UCSD-AML1 (cell line): ENCODE data around the gene SLIT1.

Experiments
- DNase-seq: peaks from one replicate; lab custom pipeline; 2025; ENCODE audit not compliant: unreplicated experiment; lab: John Stamatoyannopoulos, UW

The SLIT1 gene

GRCh38 chr10:97185326-97186058, at the start of gene SLIT1:
Gene SLIT1, minus strand, starts transcription at chr10:97185959. Its CDS starts 285 bp downstream, at chr10:97185674.
- no peak for DNase-seq

- no peak for DNase-seq
These were observed 49.6 kb upstream of the SLIT1 start for GRCh38 chr10:97235353-97235752.

GRCh38 chr10:97234400-97234799, 48.6 kb upstream of the SLIT1 start:
- DNase-seq = no peak

- DNase-seq = no peak
These were observed 44.4 kb upstream of the SLIT1 start for GRCh38 chr10:97230146-97230545.

- DNase-seq = no peak
These were observed 43.7 kb upstream of the SLIT1 start for GRCh38 chr10:97229322-97230015.

GRCh38 chr10:97228775-97229157, 43.0 kb upstream of the SLIT1 start:
- DNase-seq = no peak

GRCh38 chr10:97228130-97228774, 42.5 kb upstream of the SLIT1 start:
- DNase-seq = no peak

- DNase-seq = no peak
These were observed 40.6 kb upstream of the SLIT1 start for GRCh38 chr10:97226398-97226797.

- no peak for DNase-seq
These were observed 39.0 kb upstream of the SLIT1 start for GRCh38 chr10:97224483-97225435.

GRCh38 chr10:97222326-97222961, 36.7 kb upstream of the SLIT1 start:
- DNase-seq = no peak

- DNase-seq = no peak
These were observed 34.6 kb upstream of the SLIT1 start for GRCh38 chr10:97220355-97220754.

- DNase-seq = peak; percentile 23
These were observed 31.5 kb upstream of the SLIT1 start for GRCh38 chr10:97217299-97217698.

GRCh38 chr10:97215619-97216260, 30.0 kb upstream of the SLIT1 start:
- no peak for DNase-seq

GRCh38 chr10:97213431-97213830, 27.7 kb upstream of the SLIT1 start:
- no peak for DNase-seq

GRCh38 chr10:97211229-97211628, 25.5 kb upstream of the SLIT1 start:
- DNase-seq = no peak

- DNase-seq = peak; percentile 57
These were observed 24.8 kb upstream of the SLIT1 start for GRCh38 chr10:97210543-97210960.

GRCh38 chr10:97207756-97208346, 22.1 kb upstream of the SLIT1 start:
- DNase-seq = no peak

GRCh38 chr10:97207131-97207530, 21.4 kb upstream of the SLIT1 start:
- no peak for DNase-seq

- DNase-seq = no peak
These were observed 19.3 kb upstream of the SLIT1 start for GRCh38 chr10:97204826-97205679.
